HL-60 (cell line): ENCODE data around the gene KCNQ1.

Source experiments
- DNase-seq, 2 experiments: peaks; one replicate each; pipeline ENCODE4 v3.0.0-alpha.2; 2010 to 2020; ENCODE audit warnings: low read depth in 1 of 2, low spot score in 1 of 2
- H3K27ac ChIP-seq: fragments of 250-450 bp; sonication (Bioruptor Pico); replicated peaks from 2 replicates; pipeline ENCODE4 v1.5.1; 2020; ENCODE audit warnings: mild to moderate bottlenecking, moderate library complexity
- H3K27me3 ChIP-seq: fragments of 250-450 bp; sonication (Bioruptor Pico); 2 replicates; pipeline ENCODE4 v1.5.1; 2021; ENCODE audit warnings: mild to moderate bottlenecking, moderate library complexity; ENCODE audit not compliant: insufficient read depth, poor library complexity, severe bottlenecking
- H3K4me3 ChIP-seq: replicated peaks from 2 replicates; pipeline ENCODE4 v1.5.1; 2011; ENCODE audit warnings: mild to moderate bottlenecking, control low read depth, low read length; ENCODE audit not compliant: insufficient read depth
- CTCF ChIP-seq: IDR thresholded peaks from one replicate; pipeline ENCODE4 v1.5.1; 2011; ENCODE audit warnings: low read length, control low read depth, inconsistent platforms; ENCODE audit not compliant: insufficient read depth
- GABPA ChIP-seq: IDR thresholded peaks from 2 replicates; pipeline ENCODE4 v1.6.1; 2012; ENCODE audit warnings: low read depth
- POLR2AphosphoS5 ChIP-seq: IDR thresholded peaks from 2 replicates; pipeline ENCODE4 v1.6.1; 2012; ENCODE audit warnings: low read depth
- REST ChIP-seq: IDR thresholded peaks from 2 replicates; pipeline ENCODE4 v1.6.1; 2012; ENCODE audit warnings: low read depth; ENCODE audit not compliant: insufficient replicate concordance
- SPI1 ChIP-seq: IDR thresholded peaks from 2 replicates; pipeline ENCODE4 v1.6.1; 2012; ENCODE audit warnings: low read depth, mild to moderate bottlenecking, borderline replicate concordance

The KCNQ1 gene

GRCh38 chr11:2885017-2885677, 440.3 kb downstream of the KCNQ1 start:
- TF ChIP-seq CTCF: no peak
- TF ChIP-seq SPI1: no peak
- no peak for TF ChIP-seq REST
- no peak for TF ChIP-seq POLR2AphosphoS5
- no peak for TF ChIP-seq GABPA
- H3K27ac ChIP-seq: no peak overlapping the region
- peak in 1 of 2 experiments; percentile 26 for DNase-seq
- H3K27me3 ChIP-seq: peaks cover 29% of the 10 kb centered on the region
- peak overlapping the region; percentile 58 for H3K4me3 ChIP-seq

- Histone ChIP-seq H3K27me3 (peaks cover 29% of the 10 kb centered on the region), H3K27ac (no peak within 1 kb of the TSS), H3K4me3 (peak within 1 kb of the TSS; percentile 58)
- TF ChIP-seq SPI1 (no peak), POLR2AphosphoS5 (no peak), CTCF (no peak), GABPA (no peak), REST (no peak)
- peak in 1 of 2 experiments; percentile 59 for DNase-seq
Measured at GRCh38 chr11:2885678-2886081, 440.9 kb downstream of the KCNQ1 start, which contains the start of gene CDKN1C. CDKN1C (minus strand) TSS chr11:2885775; CDS start chr11:2885456, 319 bp downstream.

GRCh38 chr11:2886191-2886894, 441.5 kb downstream of the KCNQ1 start:
- TF ChIP-seq CTCF (no peak), SPI1 (no peak), POLR2AphosphoS5 (no peak), GABPA (no peak), REST (no peak)
- DNase-seq: no peak
- H3K4me3 ChIP-seq: no peak overlapping the region
- H3K27me3 ChIP-seq: peaks cover 29% of the 10 kb centered on the region
- no peak overlapping the region for H3K27ac ChIP-seq
